ENCODE results near the gene LGALS9. TPM values are rescaled to one million over a fixed set of nuclear protein-coding genes. Genes with fewer than 3 reads are reported as not detected.
"Not testable (repeated sequence)": the region's sequence is repeated elsewhere in the genome, so short reads cannot be mapped to it uniquely, and the experiment has no call there.

The LGALS9 gene
- total RNA-seq, 2 experiments from 2014 or later: 160 to 173 TPM

DNA sequence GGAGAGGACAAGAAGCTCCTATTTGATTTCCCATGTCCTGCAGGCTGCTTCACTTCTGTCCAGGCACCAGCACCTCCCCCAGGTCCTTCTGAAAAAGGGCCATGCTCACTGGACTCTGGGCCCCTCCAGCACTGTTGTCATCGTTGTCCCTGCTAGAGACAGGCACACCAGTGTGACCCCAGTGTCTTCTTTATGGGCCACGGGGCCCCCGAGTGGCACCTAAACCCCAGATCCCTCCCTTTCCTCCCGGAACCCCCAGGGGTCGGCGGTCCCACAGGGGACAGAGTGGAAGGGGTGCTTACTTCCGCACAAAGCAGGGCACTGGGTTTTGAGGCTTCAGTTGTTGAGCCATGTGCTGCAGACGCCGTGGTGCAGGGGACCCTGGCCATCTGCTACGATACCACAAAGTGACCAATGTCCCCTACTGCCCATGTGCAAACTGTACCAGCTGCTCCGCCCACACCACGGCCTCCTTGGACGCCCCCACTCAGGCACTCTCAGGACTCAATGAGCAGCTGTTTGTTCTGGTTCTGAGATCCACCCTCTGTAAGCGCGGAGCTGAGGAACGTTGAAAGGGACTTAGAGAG is 24.6 kb downstream of the LGALS9 start:
- H3K9me3 Mint-ChIP-seq (ENCODE audit: insufficient read depth); DNase-seq; ATAC-seq; H3K4me3 Mint-ChIP-seq; H3K27me3 Mint-ChIP-seq (ENCODE audit: low read depth); H3K36me3 Mint-ChIP-seq (ENCODE audit: low read depth); H3K27ac Mint-ChIP-seq; POLR2A ChIA-PET: not testable (repeated sequence)
- CTCF ChIA-PET: interaction anchor here (0.9 to 16.2 kb wide), 6 partner anchors 8 to 250 kb away, joined by 3 to 281 read pairs (median 10); no protein-coding TSS in a partner anchor
- H3K4me1 Mint-ChIP-seq (ENCODE audit: low read depth): peaks cover 13% of the 10 kb centered on the region

DNA sequence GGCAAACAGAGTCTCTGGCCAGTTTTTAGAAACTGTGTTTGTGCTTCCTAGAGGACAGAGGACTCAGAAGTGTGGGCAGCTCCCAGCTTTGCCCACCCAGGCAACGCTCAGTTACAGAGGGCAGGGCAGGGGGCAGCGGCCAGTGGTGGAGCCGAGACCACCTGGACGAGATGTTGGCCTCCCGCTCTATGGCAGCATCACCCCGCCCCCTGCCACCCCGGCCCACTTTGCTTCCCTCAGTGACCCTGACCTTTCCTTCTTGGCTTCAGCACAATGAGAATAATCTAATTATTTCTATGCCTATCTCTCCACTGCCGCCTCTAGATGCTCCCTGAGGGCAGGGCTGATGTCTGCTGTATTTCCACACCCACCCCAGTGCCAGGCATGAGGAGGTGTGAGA is 25.6 kb downstream of the LGALS9 start:
- H3K4me3 Mint-ChIP-seq; H3K4me1 Mint-ChIP-seq (ENCODE audit: low read depth); H3K27me3 Mint-ChIP-seq (ENCODE audit: low read depth); H3K9me3 Mint-ChIP-seq (ENCODE audit: insufficient read depth); DNase-seq; POLR2A ChIA-PET; H3K36me3 Mint-ChIP-seq (ENCODE audit: low read depth); H3K27ac Mint-ChIP-seq; ATAC-seq: not testable (repeated sequence)
- CTCF ChIA-PET: interaction anchor here (16.2 kb wide), 1 partner anchor 50 kb away, joined by 281 read pairs; no protein-coding TSS in a partner anchor

DNA sequence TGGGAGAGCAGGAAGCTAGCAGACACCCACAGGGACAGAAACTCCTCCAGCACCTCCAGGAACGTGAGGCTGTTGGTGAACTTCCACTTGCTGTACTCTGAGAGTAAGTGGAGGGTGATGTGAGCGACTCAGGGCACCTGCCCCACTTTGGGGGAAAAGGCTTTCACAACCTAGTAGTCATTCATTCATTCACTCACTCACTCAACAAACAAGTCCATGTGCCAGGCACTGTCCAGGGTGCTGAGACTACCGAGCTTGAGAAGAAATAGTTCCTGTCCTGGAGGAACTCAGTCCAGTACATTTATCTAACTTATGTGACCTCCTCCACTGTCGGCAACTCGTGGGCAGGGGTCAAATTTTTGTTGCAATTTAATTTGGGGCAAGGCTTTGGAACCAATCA is 26.6 kb downstream of the LGALS9 start:
- no peaks in the 10 kb centered on the region for H3K36me3 Mint-ChIP-seq (ENCODE audit: low read depth)
- H3K27me3 Mint-ChIP-seq (ENCODE audit: low read depth): no peaks in the 10 kb centered on the region
- no peak overlapping the region for H3K27ac Mint-ChIP-seq
- no peaks in the 10 kb centered on the region for H3K9me3 Mint-ChIP-seq (ENCODE audit: insufficient read depth)
- peaks cover 6% of the 10 kb centered on the region for H3K4me1 Mint-ChIP-seq (ENCODE audit: low read depth)
- ChIA-PET POLR2A (no interaction called here), CTCF (interaction anchor here (0.7 to 16.2 kb wide), 3 partner anchors 42 to 99 kb away, joined by 4 to 281 read pairs (median 10); no protein-coding TSS in a partner anchor)
- peak; percentile 39 for DNase-seq
- ATAC-seq: no peak
- no peak overlapping the region for H3K4me3 Mint-ChIP-seq

DNA sequence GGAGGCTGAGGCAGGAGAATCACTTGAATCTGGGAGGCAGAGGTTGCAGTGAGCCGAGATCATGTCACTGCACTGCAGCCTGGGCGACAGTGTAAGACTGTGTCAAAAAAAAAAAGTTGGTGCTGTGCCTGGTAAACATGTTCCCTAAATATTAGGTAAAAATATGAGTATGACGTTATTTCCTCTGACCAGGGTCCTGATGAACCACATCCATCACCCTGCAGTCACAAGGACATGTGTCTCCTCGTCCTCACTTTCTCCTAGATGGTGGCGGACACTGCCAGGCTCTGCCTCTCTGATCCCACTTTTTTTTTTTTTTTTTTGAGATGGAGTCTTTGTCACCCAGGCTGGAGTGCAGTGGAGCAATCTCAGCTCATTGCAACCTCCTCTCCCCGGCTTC is 28.7 kb downstream of the LGALS9 start:
- Mint-ChIP-seq H3K4me3 (no peak overlapping the region), H3K27ac (no peak overlapping the region), H3K4me1 (ENCODE audit: low read depth) (peaks cover 2% of the 10 kb centered on the region), H3K27me3 (ENCODE audit: low read depth) (no peaks in the 10 kb centered on the region), H3K9me3 (ENCODE audit: insufficient read depth) (no peaks in the 10 kb centered on the region), H3K36me3 (ENCODE audit: low read depth) (no peaks in the 10 kb centered on the region)
- no peak for ATAC-seq
- CTCF ChIA-PET: interaction anchor here (16.2 kb wide), 1 partner anchor 53 kb away, joined by 281 read pairs; no protein-coding TSS in a partner anchor
- no peak for DNase-seq
- POLR2A ChIA-PET: no interaction called here

DNA sequence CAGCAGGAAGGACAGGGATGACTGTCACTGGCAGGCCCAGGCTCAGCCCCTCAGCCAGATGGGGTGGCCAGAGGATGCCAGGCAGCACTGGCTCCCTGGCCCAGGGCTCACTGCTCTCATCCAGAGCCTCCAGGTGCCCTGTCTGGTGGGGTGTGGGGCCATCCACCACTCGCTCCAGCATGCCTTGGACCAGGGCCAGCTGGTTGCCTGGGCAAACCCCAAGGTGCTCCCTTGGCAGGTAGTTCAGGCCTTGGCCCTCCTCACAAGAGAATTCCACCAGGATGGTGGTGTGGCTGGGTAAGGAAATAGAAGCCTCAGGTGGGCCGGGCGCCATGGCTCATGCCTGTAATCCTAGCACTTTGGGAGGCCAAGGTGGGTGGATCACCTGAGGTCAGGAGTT is 29.4 kb downstream of the LGALS9 start:
- Mint-ChIP-seq H3K9me3 (ENCODE audit: insufficient read depth) (no peaks in the 10 kb centered on the region), H3K36me3 (ENCODE audit: low read depth) (no peaks in the 10 kb centered on the region), H3K4me1 (ENCODE audit: low read depth) (no peaks in the 10 kb centered on the region), H3K27ac (no peak overlapping the region), H3K4me3 (no peak overlapping the region), H3K27me3 (ENCODE audit: low read depth) (no peaks in the 10 kb centered on the region)
- DNase-seq (no peak), ATAC-seq (no peak)
- POLR2A ChIA-PET: no interaction called here
- CTCF ChIA-PET: interaction anchor here (1.2 to 16.2 kb wide), 2 partner anchors 9 to 53 kb away, joined by 4 to 281 read pairs; no protein-coding TSS in a partner anchor

DNA sequence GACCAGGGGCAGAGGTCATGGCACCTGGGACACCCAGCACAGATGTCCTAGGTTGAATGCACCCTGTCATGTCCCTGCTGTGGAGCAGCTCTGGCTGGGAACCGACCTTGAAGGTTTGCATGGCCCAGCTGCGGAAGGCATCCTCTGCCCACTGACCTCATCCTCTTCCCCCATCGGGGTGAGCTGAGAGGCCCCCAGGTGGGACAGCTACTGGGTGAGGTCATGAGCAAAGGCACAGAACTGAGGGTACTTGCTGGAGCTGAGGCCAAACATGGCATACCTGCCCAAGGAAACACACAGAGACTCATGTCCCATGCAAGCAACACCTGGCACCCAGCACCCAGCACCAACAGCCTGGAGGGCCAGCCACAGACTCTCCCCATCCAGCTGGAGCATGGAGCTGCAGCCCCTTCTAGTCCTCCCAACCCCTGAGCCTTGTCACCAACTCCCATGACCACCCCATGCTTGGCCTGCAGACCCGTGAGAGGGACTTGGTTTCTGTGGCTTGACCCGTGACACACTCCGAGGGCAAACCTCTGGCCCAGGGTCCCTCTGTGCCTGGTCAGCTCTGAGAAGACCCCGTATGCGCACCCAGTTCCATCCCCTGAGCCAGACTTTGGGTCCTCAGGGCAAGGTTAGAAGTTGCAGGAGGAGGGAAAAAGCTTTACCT is 33.1 kb downstream of the LGALS9 start:
- CTCF ChIA-PET: interaction anchor here (2.8 kb wide), 1 partner anchor 9 kb away, joined by 10 read pairs; no protein-coding TSS in a partner anchor
- Mint-ChIP-seq H3K27ac (no peak overlapping the region), H3K9me3 (ENCODE audit: insufficient read depth) (no peaks in the 10 kb centered on the region), H3K4me1 (ENCODE audit: low read depth) (no peaks in the 10 kb centered on the region), H3K36me3 (ENCODE audit: low read depth) (no peaks in the 10 kb centered on the region), H3K4me3 (no peak overlapping the region), H3K27me3 (ENCODE audit: low read depth) (no peaks in the 10 kb centered on the region)
- POLR2A ChIA-PET: no interaction called here
- ATAC-seq: no peak
- no peak for DNase-seq

DNA sequence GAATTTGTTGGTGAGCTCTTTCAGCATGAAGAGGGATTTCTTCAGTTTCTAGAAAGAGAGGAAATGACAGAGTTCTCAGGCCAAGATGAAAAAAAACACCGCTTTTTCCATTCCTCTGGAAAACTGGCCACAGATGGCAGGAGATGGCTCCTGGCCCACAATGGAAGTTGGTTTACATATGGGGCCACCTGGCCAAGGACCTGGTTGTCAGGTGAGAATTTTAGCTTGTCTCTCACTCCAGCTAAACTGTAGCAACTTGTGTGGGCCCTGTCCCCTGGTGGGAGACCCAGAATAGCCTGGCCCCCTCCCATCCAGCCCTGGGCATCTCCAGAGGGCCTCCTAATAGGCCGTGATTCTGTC is 33.6 kb downstream of the LGALS9 start:
- Mint-ChIP-seq H3K4me1 (ENCODE audit: low read depth) (no peaks in the 10 kb centered on the region), H3K9me3 (ENCODE audit: insufficient read depth) (no peaks in the 10 kb centered on the region), H3K4me3 (no peak overlapping the region), H3K27me3 (ENCODE audit: low read depth) (no peaks in the 10 kb centered on the region), H3K36me3 (ENCODE audit: low read depth) (no peaks in the 10 kb centered on the region), H3K27ac (no peak overlapping the region)
- DNase-seq (no peak), ATAC-seq (no peak)
- ChIA-PET POLR2A (no interaction called here), CTCF (interaction anchor here (2.8 kb wide), 1 partner anchor 10 kb away, joined by 10 read pairs; no protein-coding TSS in a partner anchor)

DNA sequence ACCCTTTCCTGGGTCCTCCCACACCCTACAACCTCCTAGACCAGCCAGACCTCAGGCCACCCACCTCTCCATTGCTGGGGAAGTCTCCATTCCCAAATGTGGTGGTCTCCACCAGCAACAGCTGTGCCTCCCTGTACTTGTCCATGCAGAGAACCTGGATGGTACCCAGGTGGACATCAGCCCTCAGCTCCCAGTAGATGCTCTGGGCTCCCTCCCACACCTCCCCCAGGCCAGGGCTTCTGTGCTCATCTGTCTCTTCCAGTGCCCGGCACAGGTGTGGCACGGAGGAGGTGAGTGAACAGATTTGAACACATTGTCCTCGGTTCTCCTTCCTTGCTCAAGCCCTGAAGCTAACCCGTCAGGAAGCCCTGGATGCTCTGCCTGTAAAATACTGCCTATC is 34.6 kb downstream of the LGALS9 start:
- DNase-seq: no peak
- Mint-ChIP-seq H3K4me1 (ENCODE audit: low read depth) (no peaks in the 10 kb centered on the region), H3K27ac (no peak overlapping the region), H3K4me3 (no peak overlapping the region), H3K36me3 (ENCODE audit: low read depth) (no peaks in the 10 kb centered on the region), H3K27me3 (ENCODE audit: low read depth) (no peaks in the 10 kb centered on the region), H3K9me3 (ENCODE audit: insufficient read depth) (no peaks in the 10 kb centered on the region)
- no peak for ATAC-seq
- CTCF ChIA-PET: interaction anchor here (1.7 kb wide), 1 partner anchor 11 kb away, joined by 11 read pairs; no protein-coding TSS in a partner anchor
- POLR2A ChIA-PET: no interaction called here

DNA sequence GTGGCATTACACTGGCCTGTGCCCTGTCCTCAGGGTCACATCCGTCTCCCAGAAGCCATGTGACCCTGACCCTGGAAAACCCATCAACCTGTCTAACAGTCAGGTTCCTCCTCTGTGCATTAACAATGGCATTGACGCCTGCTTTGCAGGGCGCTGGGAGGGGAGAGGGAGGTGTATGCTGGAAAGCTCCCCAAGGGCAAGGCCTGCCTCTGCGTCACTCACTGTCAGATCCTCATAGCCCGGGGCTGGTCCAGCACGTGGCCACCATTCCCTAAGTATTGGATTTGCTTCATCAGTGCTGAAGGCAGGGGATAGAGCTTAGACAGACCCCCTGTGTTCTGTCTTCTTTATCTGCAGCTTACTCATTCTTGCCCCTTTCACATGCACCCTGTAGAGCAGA is 35.3 kb downstream of the LGALS9 start:
- H3K36me3 Mint-ChIP-seq (ENCODE audit: low read depth); H3K4me3 Mint-ChIP-seq; H3K27ac Mint-ChIP-seq; H3K4me1 Mint-ChIP-seq (ENCODE audit: low read depth); DNase-seq; H3K27me3 Mint-ChIP-seq (ENCODE audit: low read depth); ATAC-seq; POLR2A ChIA-PET; H3K9me3 Mint-ChIP-seq (ENCODE audit: insufficient read depth): not testable (repeated sequence)
- CTCF ChIA-PET: interaction anchor here (1.7 kb wide), 1 partner anchor 11 kb away, joined by 11 read pairs; no protein-coding TSS in a partner anchor

DNA sequence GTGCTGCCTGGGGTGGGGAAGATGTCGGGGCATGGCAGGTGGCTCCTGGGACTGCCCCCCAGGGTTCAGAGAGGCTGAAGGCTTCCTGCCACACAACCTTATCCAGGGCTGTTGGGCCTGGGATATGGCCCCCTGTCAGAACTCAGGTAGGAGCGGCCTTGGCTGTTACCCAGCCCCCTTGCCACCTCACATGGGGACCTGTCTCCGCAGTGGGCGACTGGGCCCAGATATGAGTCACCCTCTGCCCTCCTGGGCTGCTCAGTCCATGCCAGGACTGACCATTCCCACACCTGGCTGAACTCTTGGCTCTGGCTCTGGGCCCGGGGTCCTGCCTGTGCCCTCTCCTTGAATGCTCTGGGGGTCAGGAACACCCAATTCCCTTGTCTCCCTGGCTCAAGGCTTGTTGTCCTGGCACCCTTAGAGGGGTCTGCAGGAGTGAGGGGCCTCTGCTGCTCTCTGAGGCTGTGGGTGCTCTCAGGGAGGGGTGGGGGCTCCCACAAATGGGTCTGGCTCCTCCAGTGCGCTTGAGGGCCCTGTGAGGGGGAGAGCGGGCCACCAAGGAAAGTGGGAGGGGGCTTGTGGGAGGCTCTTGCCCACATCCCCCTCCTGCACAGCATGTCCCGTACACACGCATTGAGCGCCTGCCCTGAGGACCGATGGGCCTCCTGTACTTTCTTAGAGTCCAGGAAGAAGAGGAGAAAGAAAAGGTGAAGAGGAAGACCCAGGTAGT is 36.0 kb downstream of the LGALS9 start:
- CTCF ChIA-PET: interaction anchor here (1.7 kb wide), 1 partner anchor 12 kb away, joined by 11 read pairs; no protein-coding TSS in a partner anchor
- Mint-ChIP-seq H3K4me1 (ENCODE audit: low read depth) (no peaks in the 10 kb centered on the region), H3K9me3 (ENCODE audit: insufficient read depth) (no peaks in the 10 kb centered on the region), H3K27me3 (ENCODE audit: low read depth) (no peaks in the 10 kb centered on the region), H3K36me3 (ENCODE audit: low read depth) (no peaks in the 10 kb centered on the region), H3K27ac (no peak overlapping the region), H3K4me3 (no peak overlapping the region)
- ATAC-seq (no peak), DNase-seq (no peak)
- POLR2A ChIA-PET: no interaction called here

DNA sequence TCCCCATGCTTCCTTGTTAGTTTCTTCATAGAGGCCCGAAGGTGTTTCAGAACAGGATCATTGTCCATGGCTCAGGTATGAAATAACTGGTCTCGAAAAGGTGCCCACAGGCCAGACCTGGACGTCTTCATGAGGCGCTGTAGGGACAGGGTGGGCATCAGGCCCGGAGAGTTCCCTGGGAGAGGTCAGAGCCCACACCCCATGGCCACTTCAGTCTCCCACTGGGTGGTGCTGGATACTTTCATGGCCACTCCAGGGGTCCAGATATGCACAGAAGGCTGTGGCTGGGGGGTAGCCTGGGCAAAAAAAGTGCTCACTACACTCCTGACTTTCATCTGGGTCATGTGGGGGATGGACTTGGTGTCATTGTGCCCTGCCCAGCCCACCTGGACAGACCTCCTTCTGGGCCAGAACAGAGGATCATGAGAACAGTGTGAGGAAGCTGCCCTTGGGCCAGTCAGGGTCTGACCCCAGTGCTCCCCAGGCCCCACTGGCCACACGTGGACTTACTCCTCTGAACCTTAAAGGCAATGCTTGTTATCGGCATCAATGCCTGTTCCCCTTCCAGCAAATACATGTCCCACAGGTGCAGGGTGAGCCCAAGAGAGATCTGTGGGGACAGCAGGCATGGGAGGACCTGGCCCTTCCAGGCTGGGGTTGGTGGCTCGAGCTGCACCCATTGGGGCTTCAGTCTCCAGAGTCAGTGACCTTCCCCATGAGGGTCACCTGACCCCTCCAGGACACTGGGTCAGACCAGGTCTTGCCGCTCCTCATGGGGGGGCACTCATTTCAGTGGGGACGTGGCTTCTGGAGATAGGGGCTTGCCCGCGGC is 36.9 kb downstream of the LGALS9 start:
- ATAC-seq (no peak), DNase-seq (no peak)
- Mint-ChIP-seq H3K27ac (no peak overlapping the region), H3K4me1 (ENCODE audit: low read depth) (no peaks in the 10 kb centered on the region), H3K4me3 (no peak overlapping the region), H3K27me3 (ENCODE audit: low read depth) (no peaks in the 10 kb centered on the region), H3K9me3 (ENCODE audit: insufficient read depth) (no peaks in the 10 kb centered on the region), H3K36me3 (ENCODE audit: low read depth) (no peaks in the 10 kb centered on the region)
- ChIA-PET CTCF (no interaction called here), POLR2A (no interaction called here)

Data from activated CD8-positive, alpha-beta T cell treated with anti-CD3 and anti-CD28 coated beads, Interleukin-2, amount 10 ng/mL, durations not matched to agents 7 days and 5 days (primary cell).